ENCODE measurements around the gene CIAO1. TPM values are rescaled to one million over a fixed set of nuclear protein-coding genes. Genes with fewer than 3 reads are reported as not detected.

Gene CIAO1
- total and polyA plus RNA-seq, 2 of the 13 experiments (the other 11 are each of a cell fraction or from before 2014, with no cell fraction given), result 99.3 to 120 TPM

DNA sequence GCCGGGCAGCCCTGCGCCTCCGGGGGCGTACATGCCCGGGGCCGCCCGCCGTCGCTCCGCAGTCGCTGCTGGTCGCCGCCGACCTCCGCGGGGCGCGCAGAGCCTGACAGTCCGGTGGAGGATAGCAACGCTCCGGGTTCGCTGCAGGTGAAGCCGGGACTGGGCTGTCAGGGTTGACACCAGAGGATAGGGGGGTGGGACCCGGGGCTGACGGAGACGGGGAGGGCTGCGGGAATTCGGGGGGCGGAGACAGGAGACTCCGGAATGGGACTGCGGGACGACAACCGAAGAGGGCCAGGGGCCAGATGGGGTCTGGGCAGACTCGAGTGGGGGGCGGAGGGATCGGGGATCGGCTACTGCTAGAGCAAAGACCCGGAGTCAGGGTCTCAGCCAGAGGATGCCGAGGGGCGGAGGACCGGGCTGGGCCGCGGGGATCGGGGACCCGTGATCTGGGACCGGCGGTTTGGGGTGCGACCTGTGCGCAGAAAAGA, 631 bp upstream of the CIAO1 start (continued):
- TF ChIP-seq, protein P1, sequence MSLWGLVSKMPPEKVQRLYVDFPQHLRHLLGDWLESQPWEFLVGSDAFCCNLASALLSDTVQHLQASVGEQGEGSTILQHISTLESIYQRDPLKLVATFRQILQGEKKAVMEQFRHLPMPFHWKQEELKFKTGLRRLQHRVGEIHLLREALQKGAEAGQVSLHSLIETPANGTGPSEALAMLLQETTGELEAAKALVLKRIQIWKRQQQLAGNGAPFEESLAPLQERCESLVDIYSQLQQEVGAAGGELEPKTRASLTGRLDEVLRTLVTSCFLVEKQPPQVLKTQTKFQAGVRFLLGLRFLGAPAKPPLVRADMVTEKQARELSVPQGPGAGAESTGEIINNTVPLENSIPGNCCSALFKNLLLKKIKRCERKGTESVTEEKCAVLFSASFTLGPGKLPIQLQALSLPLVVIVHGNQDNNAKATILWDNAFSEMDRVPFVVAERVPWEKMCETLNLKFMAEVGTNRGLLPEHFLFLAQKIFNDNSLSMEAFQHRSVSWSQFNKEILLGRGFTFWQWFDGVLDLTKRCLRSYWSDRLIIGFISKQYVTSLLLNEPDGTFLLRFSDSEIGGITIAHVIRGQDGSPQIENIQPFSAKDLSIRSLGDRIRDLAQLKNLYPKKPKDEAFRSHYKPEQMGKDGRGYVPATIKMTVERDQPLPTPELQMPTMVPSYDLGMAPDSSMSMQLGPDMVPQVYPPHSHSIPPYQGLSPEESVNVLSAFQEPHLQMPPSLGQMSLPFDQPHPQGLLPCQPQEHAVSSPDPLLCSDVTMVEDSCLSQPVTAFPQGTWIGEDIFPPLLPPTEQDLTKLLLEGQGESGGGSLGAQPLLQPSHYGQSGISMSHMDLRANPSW (CRISPR knock-in tag; IDR thresholded peaks at IDR 0.05; ENCODE audit: borderline replicate concordance), result no peak
- TF ChIP-seq ZNF574 (CRISPR knock-in tag; IDR thresholded peaks at IDR 0.05), result no peak
- TF ChIP-seq PAX8 (CRISPR knock-in tag; IDR thresholded peaks at IDR 0.05; ENCODE audit: borderline replicate concordance), result no peak
- TF ChIP-seq ZMYM2 (CRISPR knock-in tag; IDR thresholded peaks at IDR 0.05), result no peak
- 0 out of 2 replicates have a peak, but pooled peaks have one; percentile 3 for TF ChIP-seq GTF3A (CRISPR knock-in tag; conservative IDR thresholded peaks at IDR 0.05)
- no peak for TF ChIP-seq HIC2 (CRISPR knock-in tag; IDR thresholded peaks at IDR 0.05; ENCODE audit: low read depth)
- TF ChIP-seq DNMT1 (CRISPR knock-in tag; IDR thresholded peaks at IDR 0.05), result peak; percentile 29; the same call in 1 of the 2 replicates
- TF ChIP-seq ZNF274 (CRISPR knock-in tag; IDR thresholded peaks at IDR 0.05), result peak; percentile 13; the same call in 1 of the 2 replicates
- TF ChIP-seq, protein P2, sequence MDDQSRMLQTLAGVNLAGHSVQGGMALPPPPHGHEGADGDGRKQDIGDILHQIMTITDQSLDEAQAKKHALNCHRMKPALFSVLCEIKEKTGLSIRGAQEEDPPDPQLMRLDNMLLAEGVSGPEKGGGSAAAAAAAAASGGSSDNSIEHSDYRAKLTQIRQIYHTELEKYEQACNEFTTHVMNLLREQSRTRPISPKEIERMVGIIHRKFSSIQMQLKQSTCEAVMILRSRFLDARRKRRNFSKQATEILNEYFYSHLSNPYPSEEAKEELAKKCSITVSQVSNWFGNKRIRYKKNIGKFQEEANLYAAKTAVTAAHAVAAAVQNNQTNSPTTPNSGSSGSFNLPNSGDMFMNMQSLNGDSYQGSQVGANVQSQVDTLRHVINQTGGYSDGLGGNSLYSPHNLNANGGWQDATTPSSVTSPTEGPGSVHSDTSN (CRISPR knock-in tag; IDR thresholded peaks at IDR 0.05; ENCODE audit: borderline replicate concordance), result no peak; the same call in 1 of the 2 replicates
- peak; percentile 4; the same call in 1 of the 2 replicates for TF ChIP-seq ZNF430 (CRISPR knock-in tag; IDR thresholded peaks at IDR 0.05)
- TF ChIP-seq SETDB1 (CRISPR knock-in tag; IDR thresholded peaks at IDR 0.05; ENCODE audit: borderline replicate concordance), result no peak
- no peak for TF ChIP-seq IRF2 (CRISPR knock-in tag; IDR thresholded peaks at IDR 0.05)
- no peak for TF ChIP-seq ZNF138 (CRISPR knock-in tag; IDR thresholded peaks at IDR 0.05; ENCODE audit: low read depth)
- TF ChIP-seq CHCHD3 (CRISPR knock-in tag; IDR thresholded peaks at IDR 0.05), result peak; percentile 49
- no peak for TF ChIP-seq KDM3A (CRISPR knock-in tag; IDR thresholded peaks at IDR 0.05; ENCODE audit: low read depth)
- no peak for TF ChIP-seq ZFX (CRISPR knock-in tag; IDR thresholded peaks at IDR 0.05; ENCODE audit: low read depth)
- TF ChIP-seq ZNF782 (CRISPR knock-in tag; IDR thresholded peaks at IDR 0.05; ENCODE audit: borderline replicate concordance), result 0 out of 2 replicates have a peak, but pooled peaks have one; percentile 13
- peak; percentile 24; the same call in 1 of the 2 replicates for TF ChIP-seq ZBTB10 (CRISPR knock-in tag; IDR thresholded peaks at IDR 0.05; ENCODE audit: borderline replicate concordance)

All from HepG2 (cell line).